ENCODE results near the gene LYPD6.
A peak's percentile ranks its signal among the peaks of the same experiment; 100 is the strongest.

DNA sequence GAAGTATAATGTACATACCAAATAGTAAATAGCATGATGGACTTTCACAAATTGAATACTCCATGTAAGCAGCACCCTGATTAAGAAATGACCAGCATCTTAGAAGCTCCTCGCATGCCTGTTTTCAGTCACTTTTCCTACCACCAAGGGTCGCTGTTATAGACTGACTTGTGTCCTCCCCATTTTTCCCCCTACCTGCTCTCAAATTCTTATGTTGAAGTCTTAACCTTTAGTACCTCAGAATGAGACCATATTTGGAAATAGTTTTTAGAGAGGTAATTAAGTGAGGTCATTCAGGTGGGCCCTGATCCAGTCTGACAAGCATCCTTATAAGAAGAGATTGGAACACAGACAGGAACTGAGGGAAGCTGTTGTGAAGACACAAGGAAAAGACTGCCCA lies 125.9 kb downstream of the LYPD6 start:
- TF ChIP-seq, protein P1, sequence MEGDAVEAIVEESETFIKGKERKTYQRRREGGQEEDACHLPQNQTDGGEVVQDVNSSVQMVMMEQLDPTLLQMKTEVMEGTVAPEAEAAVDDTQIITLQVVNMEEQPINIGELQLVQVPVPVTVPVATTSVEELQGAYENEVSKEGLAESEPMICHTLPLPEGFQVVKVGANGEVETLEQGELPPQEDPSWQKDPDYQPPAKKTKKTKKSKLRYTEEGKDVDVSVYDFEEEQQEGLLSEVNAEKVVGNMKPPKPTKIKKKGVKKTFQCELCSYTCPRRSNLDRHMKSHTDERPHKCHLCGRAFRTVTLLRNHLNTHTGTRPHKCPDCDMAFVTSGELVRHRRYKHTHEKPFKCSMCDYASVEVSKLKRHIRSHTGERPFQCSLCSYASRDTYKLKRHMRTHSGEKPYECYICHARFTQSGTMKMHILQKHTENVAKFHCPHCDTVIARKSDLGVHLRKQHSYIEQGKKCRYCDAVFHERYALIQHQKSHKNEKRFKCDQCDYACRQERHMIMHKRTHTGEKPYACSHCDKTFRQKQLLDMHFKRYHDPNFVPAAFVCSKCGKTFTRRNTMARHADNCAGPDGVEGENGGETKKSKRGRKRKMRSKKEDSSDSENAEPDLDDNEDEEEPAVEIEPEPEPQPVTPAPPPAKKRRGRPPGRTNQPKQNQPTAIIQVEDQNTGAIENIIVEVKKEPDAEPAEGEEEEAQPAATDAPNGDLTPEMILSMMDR (conservative IDR thresholded peaks at IDR 0.05; ENCODE audit: low read length), result peak; percentile 50
- no peak for TF ChIP-seq EZH2phosphoT487 (IDR thresholded peaks at IDR 0.05; ENCODE audit: borderline replicate concordance, low read depth, low read length)

Measured in OCI-LY7 (cell line).